ENCODE measurements around the gene NR2F1.

The NR2F1 gene

DNA sequence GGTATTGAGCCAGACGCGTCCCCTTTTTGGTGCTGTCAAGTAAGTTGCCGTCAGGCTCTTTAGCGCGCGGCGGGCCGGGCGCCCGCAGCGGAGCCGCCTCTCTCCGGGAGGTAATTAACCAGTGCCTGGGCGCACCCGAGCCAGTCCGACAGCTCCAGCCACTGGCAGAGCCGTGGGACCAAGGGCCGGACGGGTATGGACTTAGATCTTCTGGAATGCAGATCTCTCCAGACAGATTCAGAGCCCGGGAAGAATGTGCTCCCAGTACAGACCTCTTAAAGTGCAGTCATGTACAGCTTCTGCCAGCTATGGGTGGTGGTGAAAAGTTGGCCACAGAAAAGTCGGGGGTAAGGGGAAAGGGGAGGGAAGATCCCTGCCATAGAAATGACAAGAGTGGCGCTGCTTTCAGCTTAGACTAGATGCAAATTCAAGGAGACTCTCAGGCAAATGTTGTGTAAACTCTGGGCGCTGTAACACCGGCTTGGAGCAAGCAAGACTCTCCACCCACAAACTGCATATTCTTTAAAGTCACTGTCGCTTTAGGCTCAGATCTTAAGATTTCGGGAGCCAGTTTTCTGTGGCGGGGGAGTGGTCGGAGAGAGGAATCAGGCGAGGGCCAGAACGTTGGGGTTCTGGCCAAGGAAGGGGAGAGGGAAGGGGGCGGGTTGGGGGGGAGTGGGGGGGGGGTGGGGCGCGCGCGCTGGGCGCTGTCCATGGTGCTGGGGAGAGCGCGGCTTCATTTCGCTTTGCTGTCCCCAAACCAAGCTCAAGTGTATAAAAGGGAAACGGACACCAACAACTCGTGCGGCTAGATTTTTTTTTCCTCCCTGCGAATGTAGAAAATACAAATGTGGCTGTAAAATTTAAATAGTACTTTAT, 29.2 kb downstream of the NR2F1 start:
- Histone ChIP-seq H2AFZ (ENCODE audit: low read depth, low read length, severe bottlenecking) (no peak overlapping the region), H3K9me2 (replicated peaks; ENCODE audit: insufficient read depth, low read length) (no peaks in the 10 kb centered on the region), H3K36me3 (ENCODE audit: low read length) (no peaks in the 10 kb centered on the region), H3K9me3 (ENCODE audit: insufficient read depth, low read length) (no peaks in the 10 kb centered on the region), H3K4me3 (ENCODE audit: insufficient read depth, low read length, poor library complexity, severe bottlenecking) (no peak overlapping the region), H4K20me1 (ENCODE audit: low read depth, low read length) (peaks cover 3% of the 10 kb centered on the region; the same call in 1 of the 2 replicates), H3K27ac (ENCODE audit: low read depth, low read length) (no peak overlapping the region), H3K27me3 (ENCODE audit: low read length) (no peaks in the 10 kb centered on the region), H3K9ac (ENCODE audit: low read length) (no peak overlapping the region), H3K4me2 (ENCODE audit: low read depth, low read length, poor library complexity, severe bottlenecking) (no peak overlapping the region), H3F3A (ENCODE audit: insufficient read depth) (no peaks in the 10 kb centered on the region), H3K79me2 (ENCODE audit: insufficient read depth, low read length) (no peaks in the 10 kb centered on the region)
- TF ChIP-seq, protein P1, sequence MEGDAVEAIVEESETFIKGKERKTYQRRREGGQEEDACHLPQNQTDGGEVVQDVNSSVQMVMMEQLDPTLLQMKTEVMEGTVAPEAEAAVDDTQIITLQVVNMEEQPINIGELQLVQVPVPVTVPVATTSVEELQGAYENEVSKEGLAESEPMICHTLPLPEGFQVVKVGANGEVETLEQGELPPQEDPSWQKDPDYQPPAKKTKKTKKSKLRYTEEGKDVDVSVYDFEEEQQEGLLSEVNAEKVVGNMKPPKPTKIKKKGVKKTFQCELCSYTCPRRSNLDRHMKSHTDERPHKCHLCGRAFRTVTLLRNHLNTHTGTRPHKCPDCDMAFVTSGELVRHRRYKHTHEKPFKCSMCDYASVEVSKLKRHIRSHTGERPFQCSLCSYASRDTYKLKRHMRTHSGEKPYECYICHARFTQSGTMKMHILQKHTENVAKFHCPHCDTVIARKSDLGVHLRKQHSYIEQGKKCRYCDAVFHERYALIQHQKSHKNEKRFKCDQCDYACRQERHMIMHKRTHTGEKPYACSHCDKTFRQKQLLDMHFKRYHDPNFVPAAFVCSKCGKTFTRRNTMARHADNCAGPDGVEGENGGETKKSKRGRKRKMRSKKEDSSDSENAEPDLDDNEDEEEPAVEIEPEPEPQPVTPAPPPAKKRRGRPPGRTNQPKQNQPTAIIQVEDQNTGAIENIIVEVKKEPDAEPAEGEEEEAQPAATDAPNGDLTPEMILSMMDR (IDR thresholded peaks at IDR 0.05; ENCODE audit: insufficient read depth, low read length, poor library complexity, severe bottlenecking) = no peak
- TF ChIP-seq EZH2phosphoT487 (conservative IDR thresholded peaks at IDR 0.05; ENCODE audit: low read length) = no peak

DNA sequence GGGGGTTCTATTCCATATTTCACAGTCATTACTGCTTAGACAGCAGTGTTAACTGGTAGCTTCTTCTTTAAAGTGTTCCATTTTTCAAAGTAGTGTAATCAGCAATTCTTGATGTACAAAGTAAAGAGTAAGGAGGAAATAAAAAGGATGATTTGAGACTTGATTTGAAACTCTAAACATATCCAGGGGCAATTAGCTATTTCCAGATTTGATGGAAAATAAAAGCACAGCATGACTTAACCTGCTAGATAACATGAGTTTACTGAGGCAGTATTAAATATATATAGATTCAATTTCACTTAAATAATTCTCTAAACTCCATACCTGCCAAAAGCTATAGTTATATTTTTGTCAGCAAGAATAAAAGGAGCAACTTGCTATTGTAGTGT, 29.8 kb downstream of the NR2F1 start:
- no peak overlapping the region for H3K9ac ChIP-seq (ENCODE audit: low read length)
- no peaks in the 10 kb centered on the region for H3K27me3 ChIP-seq (ENCODE audit: low read length)
- H2AFZ ChIP-seq (ENCODE audit: low read depth, low read length, severe bottlenecking) = no peak overlapping the region
- no peaks in the 10 kb centered on the region for H3F3A ChIP-seq (ENCODE audit: insufficient read depth)
- H4K20me1 ChIP-seq (ENCODE audit: low read depth, low read length) = peaks cover 3% of the 10 kb centered on the region; the same call in 1 of the 2 replicates
- no peaks in the 10 kb centered on the region for H3K9me2 ChIP-seq (replicated peaks; ENCODE audit: insufficient read depth, low read length)
- no peak overlapping the region for H3K27ac ChIP-seq (ENCODE audit: low read depth, low read length)
- H3K4me3 ChIP-seq (ENCODE audit: insufficient read depth, low read length, poor library complexity, severe bottlenecking) = no peak overlapping the region
- H3K4me2 ChIP-seq (ENCODE audit: low read depth, low read length, poor library complexity, severe bottlenecking) = no peak overlapping the region
- H3K9me3 ChIP-seq (ENCODE audit: insufficient read depth, low read length) = no peaks in the 10 kb centered on the region
- H3K79me2 ChIP-seq (ENCODE audit: insufficient read depth, low read length) = no peaks in the 10 kb centered on the region
- no peak for TF ChIP-seq EZH2phosphoT487 (conservative IDR thresholded peaks at IDR 0.05; ENCODE audit: low read length)
- TF ChIP-seq, protein P1 (IDR thresholded peaks at IDR 0.05; ENCODE audit: insufficient read depth, low read length, poor library complexity, severe bottlenecking) = no peak
- no peaks in the 10 kb centered on the region for H3K36me3 ChIP-seq (ENCODE audit: low read length)

DNA sequence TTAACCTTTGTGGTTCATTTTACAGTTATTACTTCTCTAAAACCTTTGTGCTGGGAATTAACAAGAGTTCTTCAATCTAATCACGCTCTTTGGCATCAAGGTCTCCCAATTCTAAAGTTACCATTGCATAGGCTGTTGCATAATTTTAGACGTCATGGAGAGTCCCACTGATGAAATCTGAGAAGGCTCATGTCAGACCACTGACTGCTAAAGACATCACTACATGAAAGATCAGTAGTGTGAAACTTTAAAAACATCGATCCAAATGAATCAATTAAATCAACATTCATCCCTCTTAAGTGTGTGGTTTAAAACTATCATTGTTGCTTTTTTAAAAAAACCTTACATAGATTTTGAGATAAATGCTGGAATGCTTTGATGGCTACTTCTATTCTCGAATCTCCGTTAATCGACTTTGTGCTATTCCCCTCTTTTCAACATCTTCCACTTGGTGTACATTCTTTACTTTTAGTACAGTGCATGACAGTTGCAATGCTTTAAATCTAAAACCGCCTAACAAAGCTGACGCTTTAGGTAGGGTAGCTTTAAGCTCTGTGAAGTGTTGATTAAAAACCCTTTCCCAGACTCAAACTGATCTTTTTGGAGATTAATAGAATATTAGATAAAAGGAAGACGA, 33.6 kb downstream of the NR2F1 start:
- no peak for TF ChIP-seq EZH2phosphoT487 (conservative IDR thresholded peaks at IDR 0.05; ENCODE audit: low read length)
- Histone ChIP-seq H3K79me2 (ENCODE audit: insufficient read depth, low read length) (no peaks in the 10 kb centered on the region), H3K36me3 (ENCODE audit: low read length) (no peaks in the 10 kb centered on the region), H3K27me3 (ENCODE audit: low read length) (no peaks in the 10 kb centered on the region), H3K27ac (ENCODE audit: low read depth, low read length) (no peak overlapping the region), H3K9me3 (ENCODE audit: insufficient read depth, low read length) (no peaks in the 10 kb centered on the region), H2AFZ (ENCODE audit: low read depth, low read length, severe bottlenecking) (no peak overlapping the region), H4K20me1 (ENCODE audit: low read depth, low read length) (peaks cover 3% of the 10 kb centered on the region; the same call in 1 of the 2 replicates), H3K9ac (ENCODE audit: low read length) (no peak overlapping the region), H3K4me2 (ENCODE audit: low read depth, low read length, poor library complexity, severe bottlenecking) (no peak overlapping the region), H3F3A (ENCODE audit: insufficient read depth) (peaks cover 2% of the 10 kb centered on the region; the same call in 1 of the 2 replicates), H3K4me3 (ENCODE audit: insufficient read depth, low read length, poor library complexity, severe bottlenecking) (no peak overlapping the region), H3K9me2 (replicated peaks; ENCODE audit: insufficient read depth, low read length) (no peaks in the 10 kb centered on the region)
